Effector memory CD4-positive, alpha-beta T cell (primary cell): ENCODE results near the gene GMPPA.

Source experiments
- DNase-seq, 3 donors: peaks; one replicate each; pipeline ENCODE4 v3.0.0-alpha.2; 2020
- H3K27ac ChIP-seq: 2 replicates; pipeline ENCODE4 v1.7.0; 2013; ENCODE audit warnings: mild to moderate bottlenecking, low read length, moderate library complexity; ENCODE audit not compliant: insufficient read depth, poor library complexity, severe bottlenecking
- H3K27me3 ChIP-seq: replicated peaks from 2 replicates; pipeline ENCODE4 v1.7.0; 2013; ENCODE audit warnings: mild to moderate bottlenecking, low read length; ENCODE audit not compliant: insufficient read depth, control insufficient read depth, poor library complexity, severe bottlenecking
- H3K36me3 ChIP-seq: 2 replicates; pipeline ENCODE4 v1.7.0; 2013; ENCODE audit warnings: mild to moderate bottlenecking, low read length, moderate library complexity; ENCODE audit not compliant: control insufficient read depth, insufficient read depth
- H3K4me1 ChIP-seq: 2 replicates; pipeline ENCODE4 v1.7.0; 2013; ENCODE audit warnings: low read length, mild to moderate bottlenecking; ENCODE audit not compliant: control insufficient read depth, insufficient read depth, poor library complexity, severe bottlenecking
- H3K4me3 ChIP-seq: 2 replicates; pipeline ENCODE4 v1.7.0; 2013; ENCODE audit warnings: low read length, low read depth, mild to moderate bottlenecking; ENCODE audit not compliant: insufficient read depth, poor library complexity, severe bottlenecking
- H3K9me3 ChIP-seq: 2 replicates; pipeline ENCODE4 v1.7.0; 2013; ENCODE audit warnings: mild to moderate bottlenecking, low read length, moderate library complexity; ENCODE audit not compliant: control insufficient read depth
- total RNA-seq, 3 donors: gene quantifications; one replicate each; lab custom pipeline; 2026; lab: John Stamatoyannopoulos, UW

The GMPPA gene
- 20.7 to 26.9 (median 26.5) reads per million in 3 donors for total RNA-seq

DNA sequence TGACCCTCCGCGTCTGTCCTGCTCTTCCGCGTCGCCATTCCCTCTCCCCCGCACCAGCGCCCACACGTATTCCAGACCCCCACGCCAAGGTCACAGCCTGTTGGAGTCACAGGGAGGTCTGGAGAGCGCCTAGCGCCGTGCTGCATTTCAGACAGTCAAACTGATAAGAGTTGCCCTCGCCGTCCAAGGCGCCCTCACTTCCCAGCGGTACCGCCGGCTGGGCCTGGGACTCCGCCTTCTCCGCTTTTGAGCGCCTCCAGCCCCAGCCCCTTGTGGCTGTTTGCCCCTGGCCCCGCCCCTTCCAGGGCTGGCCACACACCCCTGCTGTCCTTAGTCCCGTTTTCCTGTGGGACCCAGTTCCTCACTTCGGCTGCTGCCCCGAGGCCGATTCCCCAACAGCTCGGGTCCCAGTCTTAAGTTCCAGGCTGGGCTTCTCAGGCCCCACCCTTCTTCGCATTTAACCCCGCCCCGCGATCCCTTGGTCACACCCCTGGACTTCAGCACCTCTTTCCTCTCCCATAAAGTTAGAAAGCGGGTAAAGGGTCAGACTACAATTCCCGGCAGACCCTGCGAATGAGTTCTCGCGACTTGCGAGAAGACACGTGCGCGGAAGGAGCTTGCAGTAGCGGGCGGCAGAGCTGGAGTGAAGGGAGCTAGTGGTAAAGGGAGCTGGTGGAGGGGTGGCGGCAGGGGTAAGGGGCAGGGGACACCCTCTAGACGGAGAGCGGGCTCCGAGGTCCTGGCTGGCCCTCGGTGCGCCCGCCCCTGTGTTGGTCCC is at the start of gene GMPPA:
Gene GMPPA (plus strand): TSS at position 612 of the 778 bp plus-strand sequence. CDS start 1,085 bp downstream, outside the sequence.
- H3K4me3 ChIP-seq, result peak within 1 kb of the TSS; percentile 86
- peaks cover 32% of the 10 kb centered on the region for H3K27me3 ChIP-seq
- peak within 1 kb of the TSS; percentile 43 for H3K27ac ChIP-seq
- peaks cover 5% of the 10 kb centered on the region for H3K36me3 ChIP-seq
- peak; percentile 77 to 89 (median 89) for DNase-seq
- no peaks in the 10 kb centered on the region for H3K9me3 ChIP-seq
- H3K4me1 ChIP-seq, result peaks cover 26% of the 10 kb centered on the region

DNA sequence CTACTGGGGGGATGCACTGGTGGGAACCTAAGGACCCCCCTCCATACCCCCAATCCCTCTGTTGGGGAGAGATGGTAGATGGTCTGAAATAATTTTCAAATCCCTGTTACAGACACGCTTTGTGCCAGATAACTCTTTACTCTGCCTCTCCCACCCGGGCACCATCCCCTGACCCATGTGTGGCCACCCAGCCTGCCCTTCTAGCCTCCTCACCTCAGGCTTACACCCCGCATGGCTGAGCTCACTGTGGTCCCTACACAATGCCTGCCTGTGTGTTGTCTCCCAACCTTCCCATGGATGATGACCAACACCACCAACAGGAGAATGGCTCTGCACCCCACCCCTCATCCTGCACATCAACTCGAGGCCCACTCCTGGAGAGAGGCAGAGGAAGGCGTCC is 49.1 kb upstream of the GMPPA start:
- H3K36me3 ChIP-seq, result no peaks in the 10 kb centered on the region
- H3K27me3 ChIP-seq, result peaks cover 10% of the 10 kb centered on the region
- peaks cover 6% of the 10 kb centered on the region for H3K4me1 ChIP-seq
- H3K27ac ChIP-seq, result no peak overlapping the region
- no peak for DNase-seq
- no peaks in the 10 kb centered on the region for H3K9me3 ChIP-seq
- H3K4me3 ChIP-seq, result no peak overlapping the region

DNA sequence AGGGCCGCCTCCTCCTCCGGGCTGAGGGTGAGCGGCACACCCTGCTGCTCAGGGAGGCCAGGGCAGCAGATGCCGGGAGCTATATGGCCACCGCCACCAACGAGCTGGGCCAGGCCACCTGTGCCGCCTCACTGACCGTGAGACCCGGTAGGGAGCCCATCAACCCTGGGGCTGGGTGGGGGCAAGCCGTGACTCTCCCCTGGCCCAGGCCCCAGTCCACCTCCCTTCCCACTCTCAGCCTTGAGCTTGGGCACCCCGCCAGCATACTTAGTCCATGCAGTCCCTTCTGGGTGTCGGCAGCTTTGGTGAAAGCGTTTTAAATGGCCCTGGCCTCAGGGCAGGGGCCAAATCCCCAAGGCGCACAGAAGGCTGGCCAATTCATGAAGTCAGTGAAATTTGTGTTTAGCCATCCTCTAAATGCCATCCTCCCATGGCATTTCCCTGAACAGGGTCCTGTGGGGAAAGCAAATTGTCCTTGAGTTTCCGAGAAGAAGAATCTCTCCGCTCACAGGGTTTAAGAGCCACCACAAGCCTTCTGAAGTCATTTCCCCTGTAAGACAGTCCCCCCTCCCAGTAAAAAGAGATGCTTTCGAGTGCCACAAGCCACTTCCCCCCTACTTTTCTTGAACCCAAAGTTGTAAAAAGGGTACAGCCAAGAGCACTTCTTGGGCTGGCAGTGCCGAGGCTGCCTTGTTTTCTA is 46.9 kb upstream of the GMPPA start:
- DNase-seq, result no peak
- Histone ChIP-seq H3K36me3 (no peaks in the 10 kb centered on the region), H3K9me3 (no peaks in the 10 kb centered on the region), H3K27me3 (peaks cover 10% of the 10 kb centered on the region), H3K4me1 (peaks cover 6% of the 10 kb centered on the region), H3K4me3 (no peak overlapping the region), H3K27ac (no peak overlapping the region)

DNA sequence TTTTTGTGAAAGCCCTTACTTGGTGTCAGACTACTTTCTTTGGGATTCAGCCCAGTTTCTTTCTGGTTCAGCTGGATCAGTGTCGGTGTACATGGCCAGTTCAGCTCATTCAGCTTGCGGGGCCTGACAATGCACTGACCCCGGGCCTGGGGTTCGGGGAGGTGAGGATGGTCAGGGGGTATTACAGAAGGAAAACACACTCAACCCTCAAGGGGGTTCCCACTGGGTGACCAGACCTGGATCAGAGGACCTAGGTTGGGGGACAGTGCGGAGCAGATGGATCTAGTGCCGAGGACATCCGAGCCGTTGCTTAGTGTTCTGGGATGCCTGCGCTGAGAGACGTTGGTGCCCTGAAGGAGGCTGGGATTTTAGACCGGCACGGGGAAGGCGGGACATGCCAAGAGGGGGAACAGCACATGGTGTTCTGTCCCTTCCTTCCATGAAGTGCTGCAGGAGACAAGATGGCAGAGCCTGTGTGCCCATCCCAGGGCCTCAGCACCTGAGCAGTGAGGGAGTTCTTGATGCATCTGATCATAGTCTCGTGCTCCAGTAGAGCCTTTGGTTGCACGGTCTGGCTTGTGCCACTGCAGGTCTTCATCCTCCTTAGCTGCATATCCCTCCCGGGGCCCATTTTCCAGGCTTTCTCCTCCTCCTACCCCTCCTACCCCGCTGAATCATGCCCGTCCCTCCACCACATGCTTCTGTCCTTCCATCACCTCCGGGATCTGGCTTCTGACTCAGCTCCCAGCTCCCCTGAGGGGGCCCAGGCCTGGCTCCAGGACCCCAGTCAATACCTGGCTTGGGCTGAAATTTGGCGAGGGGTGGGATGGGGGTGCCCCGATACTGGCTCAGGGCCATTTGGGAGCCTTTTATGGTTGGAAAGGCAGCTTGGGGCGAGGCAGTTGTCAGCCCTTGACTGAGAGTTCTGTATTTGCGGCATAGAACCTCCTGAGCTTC is 46.1 kb upstream of the GMPPA start:
- Histone ChIP-seq H3K36me3 (no peaks in the 10 kb centered on the region), H3K4me3 (no peak overlapping the region), H3K27ac (no peak overlapping the region), H3K27me3 (peaks cover 10% of the 10 kb centered on the region), H3K4me1 (peaks cover 6% of the 10 kb centered on the region), H3K9me3 (no peaks in the 10 kb centered on the region)
- DNase-seq, result no peak

DNA sequence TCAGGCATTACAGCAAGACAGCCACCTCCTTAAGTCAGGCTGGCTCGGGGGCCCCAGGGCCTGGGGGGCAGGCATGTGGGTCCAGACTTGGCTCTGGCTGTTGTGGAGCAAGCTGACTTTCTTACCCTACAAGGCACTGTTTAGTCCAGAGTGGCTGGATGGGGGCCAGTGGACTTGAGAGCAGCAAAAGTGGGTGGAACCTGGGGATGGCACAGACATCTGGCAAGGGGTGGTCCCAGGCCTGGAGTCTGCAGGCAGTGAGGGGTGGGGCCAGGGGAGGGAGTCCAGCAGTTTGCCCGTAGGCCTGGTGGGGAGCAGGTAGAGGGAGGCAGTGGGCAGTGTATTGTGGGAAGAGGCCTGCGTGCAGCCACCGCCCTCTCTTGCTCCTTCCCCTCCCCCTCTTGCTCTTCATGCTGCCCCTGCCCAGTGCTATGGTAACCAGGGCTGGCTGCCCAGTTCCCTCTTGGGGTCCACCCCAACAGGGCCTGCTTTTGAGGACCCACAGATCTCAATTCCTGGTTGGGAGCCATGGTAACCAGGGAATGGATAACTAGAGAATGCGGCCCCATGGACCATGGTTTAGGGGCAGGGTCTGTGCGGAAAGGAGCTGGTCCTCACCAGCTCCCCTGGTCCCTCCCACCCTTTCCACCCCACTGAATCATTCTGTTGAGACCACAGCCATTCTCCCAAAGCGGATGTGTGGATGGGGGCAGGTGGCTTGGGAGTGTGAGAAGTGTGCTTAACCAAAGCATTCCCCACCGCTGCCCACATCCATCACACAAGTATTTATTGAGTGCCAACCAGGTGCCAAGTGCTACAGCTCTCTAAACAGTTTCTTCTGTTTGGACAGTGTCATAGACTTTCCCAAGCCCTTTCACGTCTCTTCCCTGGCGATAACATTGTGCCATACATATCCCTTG is 44.8 kb upstream of the GMPPA start:
- Histone ChIP-seq H3K27me3 (peaks cover 4% of the 10 kb centered on the region), H3K4me1 (no peaks in the 10 kb centered on the region), H3K27ac (no peak overlapping the region), H3K9me3 (no peaks in the 10 kb centered on the region), H3K36me3 (no peaks in the 10 kb centered on the region), H3K4me3 (no peak overlapping the region)
- DNase-seq, result no peak

DNA sequence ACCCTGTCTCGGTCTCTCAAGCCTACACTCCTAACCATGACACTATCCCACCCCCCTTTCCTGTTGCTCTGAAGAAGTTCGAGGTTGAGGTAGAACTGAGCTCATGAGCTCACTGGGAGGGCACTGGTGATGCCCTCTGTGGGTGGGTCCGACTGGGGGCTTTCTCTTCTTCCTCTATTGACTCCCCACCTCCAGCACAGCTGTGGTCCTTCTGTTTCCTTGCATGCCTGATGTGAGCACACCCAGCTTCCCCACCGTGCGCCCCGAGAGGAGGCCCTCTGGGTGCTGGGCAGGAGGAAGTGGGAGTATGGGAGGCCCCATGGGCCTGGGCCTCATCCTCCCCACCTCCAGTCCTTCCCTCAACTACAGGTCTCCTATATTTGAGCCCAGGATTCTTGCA is 43.1 kb upstream of the GMPPA start:
- no peaks in the 10 kb centered on the region for H3K9me3 ChIP-seq
- no peaks in the 10 kb centered on the region for H3K36me3 ChIP-seq
- H3K4me3 ChIP-seq, result no peak overlapping the region
- H3K4me1 ChIP-seq, result no peaks in the 10 kb centered on the region
- H3K27me3 ChIP-seq, result no peaks in the 10 kb centered on the region
- no peak for DNase-seq
- no peak overlapping the region for H3K27ac ChIP-seq

DNA sequence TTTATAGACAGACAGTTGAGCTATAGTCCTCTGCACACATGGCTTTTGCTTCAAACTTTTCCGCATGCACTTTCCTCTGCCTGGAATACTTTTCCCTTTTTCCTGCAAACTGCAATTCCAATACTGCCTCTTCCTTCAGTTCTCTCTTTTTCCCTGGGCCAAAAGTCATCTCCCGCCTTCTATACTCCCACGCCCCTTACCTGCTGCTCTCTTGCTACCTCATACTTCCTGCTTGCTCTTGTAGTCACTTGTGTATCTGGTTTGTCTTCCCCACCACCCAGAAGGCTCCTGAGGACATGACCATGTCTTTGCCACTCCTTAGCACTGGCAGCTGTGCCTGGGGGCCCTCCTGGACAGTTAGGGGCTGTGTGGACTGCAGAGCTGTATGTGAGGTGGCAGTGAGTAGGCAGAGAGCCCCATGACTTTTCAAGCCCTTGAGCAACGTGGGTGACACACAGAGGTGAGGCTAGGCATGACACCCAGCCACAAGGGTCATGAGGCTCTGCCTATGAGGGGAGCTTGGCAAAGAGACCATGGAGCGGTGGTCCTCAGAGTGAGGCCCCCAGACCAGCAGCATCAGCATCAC is 40.8 kb upstream of the GMPPA start:
- no peaks in the 10 kb centered on the region for H3K4me1 ChIP-seq
- DNase-seq, result no peak
- H3K4me3 ChIP-seq, result no peak overlapping the region
- no peaks in the 10 kb centered on the region for H3K27me3 ChIP-seq
- H3K9me3 ChIP-seq, result no peaks in the 10 kb centered on the region
- no peak overlapping the region for H3K27ac ChIP-seq
- no peaks in the 10 kb centered on the region for H3K36me3 ChIP-seq

DNA sequence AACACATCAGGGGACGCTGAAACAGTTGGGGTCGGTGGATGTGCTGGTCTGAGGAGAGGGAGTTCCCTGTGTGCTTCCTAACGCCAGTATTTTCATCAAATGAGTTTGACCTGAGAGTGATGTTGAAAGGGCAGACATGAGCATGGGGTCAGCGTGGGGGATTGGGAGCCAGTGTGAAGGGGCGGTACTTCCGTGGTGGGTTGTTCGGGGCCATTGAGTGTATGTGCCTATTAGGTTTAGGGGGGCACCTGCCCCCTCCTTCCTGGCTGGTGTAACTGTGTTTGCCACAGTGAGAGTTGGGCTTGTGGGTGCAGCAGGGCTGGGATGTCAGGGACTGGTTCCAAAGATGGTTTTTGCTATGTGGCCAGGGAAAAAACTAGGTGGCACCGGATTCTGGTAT is 39.7 kb upstream of the GMPPA start:
- Histone ChIP-seq H3K9me3 (no peaks in the 10 kb centered on the region), H3K27ac (no peak overlapping the region), H3K4me1 (no peaks in the 10 kb centered on the region), H3K4me3 (no peak overlapping the region), H3K36me3 (no peaks in the 10 kb centered on the region), H3K27me3 (no peaks in the 10 kb centered on the region)
- DNase-seq, result no peak
